GM20000 (cell line): Measurements from ENCODE around the gene PELI1.

ENCODE experiments used
- DNase-seq: peaks from one replicate; pipeline ENCODE4 v3.0.0; 2012; ENCODE audit warnings: low spot score
- TF ChIP-seq, protein P1 (sequence below): IDR thresholded peaks from 2 replicates; pipeline ENCODE4 v1.5.1; 2012; ENCODE audit warnings: mild to moderate bottlenecking, control low read depth; ENCODE audit errors: extremely low read depth, missing control alignments

PELI1 gene

DNA sequence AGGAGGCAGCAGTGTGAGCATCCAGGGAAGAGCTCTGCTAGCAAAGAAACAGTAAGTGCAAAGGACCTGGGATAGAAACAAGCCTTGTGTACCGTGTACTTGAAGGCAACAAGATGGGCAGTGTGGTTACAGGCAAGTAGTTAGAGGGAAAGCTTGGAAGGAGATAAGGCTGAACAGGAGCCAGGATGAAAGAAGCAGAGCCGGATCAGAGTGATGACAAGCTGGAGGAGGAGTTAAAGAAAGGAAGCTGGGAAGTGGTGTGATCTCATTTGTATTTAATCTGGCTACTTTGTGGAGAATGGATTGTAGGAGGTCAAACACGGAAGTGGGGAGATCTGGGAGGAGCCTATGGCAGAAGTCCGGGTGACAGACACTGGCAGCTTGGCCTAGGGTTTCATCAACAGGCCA lies 80.3 kb downstream of the PELI1 start:
- TF ChIP-seq, protein P1, sequence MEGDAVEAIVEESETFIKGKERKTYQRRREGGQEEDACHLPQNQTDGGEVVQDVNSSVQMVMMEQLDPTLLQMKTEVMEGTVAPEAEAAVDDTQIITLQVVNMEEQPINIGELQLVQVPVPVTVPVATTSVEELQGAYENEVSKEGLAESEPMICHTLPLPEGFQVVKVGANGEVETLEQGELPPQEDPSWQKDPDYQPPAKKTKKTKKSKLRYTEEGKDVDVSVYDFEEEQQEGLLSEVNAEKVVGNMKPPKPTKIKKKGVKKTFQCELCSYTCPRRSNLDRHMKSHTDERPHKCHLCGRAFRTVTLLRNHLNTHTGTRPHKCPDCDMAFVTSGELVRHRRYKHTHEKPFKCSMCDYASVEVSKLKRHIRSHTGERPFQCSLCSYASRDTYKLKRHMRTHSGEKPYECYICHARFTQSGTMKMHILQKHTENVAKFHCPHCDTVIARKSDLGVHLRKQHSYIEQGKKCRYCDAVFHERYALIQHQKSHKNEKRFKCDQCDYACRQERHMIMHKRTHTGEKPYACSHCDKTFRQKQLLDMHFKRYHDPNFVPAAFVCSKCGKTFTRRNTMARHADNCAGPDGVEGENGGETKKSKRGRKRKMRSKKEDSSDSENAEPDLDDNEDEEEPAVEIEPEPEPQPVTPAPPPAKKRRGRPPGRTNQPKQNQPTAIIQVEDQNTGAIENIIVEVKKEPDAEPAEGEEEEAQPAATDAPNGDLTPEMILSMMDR: no peak
- DNase-seq: no peak

- no peak for DNase-seq
- TF ChIP-seq, protein P1: no peak
These were observed 80.8 kb downstream of the PELI1 start for GRCh38 chr2:64063454-64063853.

- no peak for DNase-seq
- TF ChIP-seq, protein P1: no peak
These were observed 81.4 kb downstream of the PELI1 start for GRCh38 chr2:64062840-64063239.

GRCh38 chr2:64059270-64059669 lies 85.0 kb downstream of the PELI1 start:
- TF ChIP-seq, protein P1: no peak

GRCh38 chr2:64056021-64056420 lies 88.2 kb downstream of the PELI1 start:
- DNase-seq: no peak
- TF ChIP-seq, protein P1: no peak

More at GRCh38 chr2:64059270-64059669, 85.0 kb downstream of the PELI1 start:
- DNase-seq: no peak

DNA sequence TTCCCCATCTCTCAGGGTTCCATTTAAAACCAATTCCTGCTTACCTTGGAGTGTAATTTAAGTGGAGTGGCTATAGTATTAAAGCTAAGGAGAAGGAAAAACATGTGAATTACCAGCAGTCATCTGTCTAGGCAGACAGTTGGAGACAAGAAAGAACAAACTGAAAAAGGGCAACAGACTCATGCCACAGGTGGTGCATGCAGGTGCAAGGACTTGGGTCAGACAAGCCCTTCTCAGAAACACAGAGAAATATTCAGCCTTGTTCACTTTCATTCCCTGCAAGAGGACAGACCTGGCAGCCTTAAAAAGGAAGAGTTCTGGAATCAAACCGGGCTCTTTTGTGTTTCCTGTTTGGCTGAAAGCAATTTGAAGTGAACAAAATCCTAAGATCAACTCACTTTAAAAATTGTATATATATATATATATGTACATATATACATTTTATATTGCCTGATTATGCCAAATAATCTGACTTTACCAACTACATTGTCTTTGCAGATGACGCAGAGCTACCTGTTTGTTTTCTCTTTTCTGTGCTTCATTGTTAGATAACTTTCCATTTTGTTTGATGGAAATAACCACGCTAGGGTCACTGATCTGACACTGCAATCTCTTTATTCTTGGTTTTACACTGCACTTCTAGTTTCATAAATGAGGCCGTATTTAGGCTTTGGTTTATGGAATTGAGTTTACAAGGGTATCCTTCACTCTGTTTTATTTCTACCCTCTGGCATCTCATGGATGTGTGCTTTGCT lies 89.9 kb downstream of the PELI1 start:
- TF ChIP-seq, protein P1: no peak

GRCh38 chr2:64052463-64053241 lies 91.6 kb downstream of the PELI1 start:
- TF ChIP-seq, protein P1: no peak
- no peak for DNase-seq

More for the DNA sequence above, 89.9 kb downstream of the PELI1 start:
- peak; percentile 21 for DNase-seq
